ACHN (cell line): ENCODE results near the gene TEX14.
A peak's percentile ranks its signal among the peaks of the same experiment; 100 is the strongest.

Experiments used
- DNase-seq: peaks from one replicate; pipeline ENCODE4 v3.0.0-alpha.2; 2015
- in situ Hi-C: cut with HindIII; loops from 2 replicates; pipeline ENCODE4 v1.10.0; 2017; ENCODE audit warnings: low sequenced_read_pairs, low pct_ligation_motif_present, low pct_unique_long_range_greater_than_20kb

Gene TEX14, protein sequence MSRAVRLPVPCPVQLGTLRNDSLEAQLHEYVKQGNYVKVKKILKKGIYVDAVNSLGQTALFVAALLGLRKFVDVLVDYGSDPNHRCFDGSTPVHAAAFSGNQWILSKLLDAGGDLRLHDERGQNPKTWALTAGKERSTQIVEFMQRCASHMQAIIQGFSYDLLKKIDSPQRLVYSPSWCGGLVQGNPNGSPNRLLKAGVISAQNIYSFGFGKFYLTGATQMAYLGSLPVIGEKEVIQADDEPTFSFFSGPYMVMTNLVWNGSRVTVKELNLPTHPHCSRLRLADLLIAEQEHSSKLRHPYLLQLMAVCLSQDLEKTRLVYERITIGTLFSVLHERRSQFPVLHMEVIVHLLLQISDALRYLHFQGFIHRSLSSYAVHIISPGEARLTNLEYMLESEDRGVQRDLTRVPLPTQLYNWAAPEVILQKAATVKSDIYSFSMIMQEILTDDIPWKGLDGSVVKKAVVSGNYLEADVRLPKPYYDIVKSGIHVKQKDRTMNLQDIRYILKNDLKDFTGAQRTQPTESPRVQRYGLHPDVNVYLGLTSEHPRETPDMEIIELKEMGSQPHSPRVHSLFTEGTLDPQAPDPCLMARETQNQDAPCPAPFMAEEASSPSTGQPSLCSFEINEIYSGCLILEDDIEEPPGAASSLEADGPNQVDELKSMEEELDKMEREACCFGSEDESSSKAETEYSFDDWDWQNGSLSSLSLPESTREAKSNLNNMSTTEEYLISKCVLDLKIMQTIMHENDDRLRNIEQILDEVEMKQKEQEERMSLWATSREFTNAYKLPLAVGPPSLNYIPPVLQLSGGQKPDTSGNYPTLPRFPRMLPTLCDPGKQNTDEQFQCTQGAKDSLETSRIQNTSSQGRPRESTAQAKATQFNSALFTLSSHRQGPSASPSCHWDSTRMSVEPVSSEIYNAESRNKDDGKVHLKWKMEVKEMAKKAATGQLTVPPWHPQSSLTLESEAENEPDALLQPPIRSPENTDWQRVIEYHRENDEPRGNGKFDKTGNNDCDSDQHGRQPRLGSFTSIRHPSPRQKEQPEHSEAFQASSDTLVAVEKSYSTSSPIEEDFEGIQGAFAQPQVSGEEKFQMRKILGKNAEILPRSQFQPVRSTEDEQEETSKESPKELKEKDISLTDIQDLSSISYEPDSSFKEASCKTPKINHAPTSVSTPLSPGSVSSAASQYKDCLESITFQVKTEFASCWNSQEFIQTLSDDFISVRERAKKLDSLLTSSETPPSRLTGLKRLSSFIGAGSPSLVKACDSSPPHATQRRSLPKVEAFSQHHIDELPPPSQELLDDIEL (N-terminal part only)

DNA sequence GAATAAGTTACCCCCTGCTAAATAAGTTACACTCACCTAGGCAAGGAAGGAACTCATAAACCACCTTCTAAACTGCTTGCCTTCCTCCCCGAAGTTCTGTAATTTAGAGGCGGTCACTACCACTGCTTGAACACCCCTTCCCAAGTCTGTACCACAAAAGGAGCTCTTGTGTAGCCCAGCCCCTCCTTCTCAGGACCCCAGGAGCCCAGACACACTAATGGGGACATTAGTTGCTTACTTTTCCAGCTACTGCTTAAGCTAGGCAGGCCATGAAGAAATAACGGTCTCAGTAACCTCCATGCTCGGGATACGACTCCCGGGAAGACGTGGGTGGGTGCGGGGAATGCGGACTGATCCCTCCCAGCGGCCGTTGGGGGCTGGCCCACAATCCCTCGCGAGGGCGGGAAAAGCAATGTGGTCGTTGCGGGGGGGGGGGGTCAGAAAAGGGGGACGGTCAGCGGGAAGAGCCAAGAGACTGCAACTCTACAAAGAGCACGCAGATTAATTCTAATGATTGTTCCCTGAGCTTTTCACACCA lies at the start of gene TEX14:
Gene TEX14 (minus strand): TSS at position 345 of the 538 bp plus-strand sequence. CDS start 40,044 bp downstream, outside the sequence.
- in situ Hi-C loops = no loop called here
- no peak for DNase-seq

DNA sequence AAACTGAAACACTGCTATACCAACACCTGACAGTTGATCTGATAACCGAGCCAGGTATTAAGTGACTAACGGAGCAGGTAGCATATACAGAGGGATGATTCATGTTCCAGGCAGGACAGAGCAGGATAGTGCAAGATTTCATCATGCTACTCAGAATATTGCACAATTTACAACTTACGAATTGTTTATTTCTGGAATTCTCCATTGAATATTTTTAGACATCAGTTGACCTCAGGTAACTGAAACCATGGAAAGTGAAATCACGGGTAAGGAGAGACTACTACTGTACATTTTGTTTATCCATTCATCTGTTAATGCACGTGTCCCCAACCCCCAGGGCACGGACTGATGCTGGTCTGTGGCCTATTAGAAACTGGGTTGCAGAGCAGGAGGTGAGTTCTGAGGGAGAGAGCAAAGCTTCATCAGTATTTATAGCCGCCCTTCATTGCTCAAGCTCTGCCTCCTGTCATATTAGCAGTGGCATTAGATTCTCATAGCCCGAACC lies 49.3 kb upstream of the TEX14 start:
- in situ Hi-C loops = no loop called here
- no peak for DNase-seq

DNA sequence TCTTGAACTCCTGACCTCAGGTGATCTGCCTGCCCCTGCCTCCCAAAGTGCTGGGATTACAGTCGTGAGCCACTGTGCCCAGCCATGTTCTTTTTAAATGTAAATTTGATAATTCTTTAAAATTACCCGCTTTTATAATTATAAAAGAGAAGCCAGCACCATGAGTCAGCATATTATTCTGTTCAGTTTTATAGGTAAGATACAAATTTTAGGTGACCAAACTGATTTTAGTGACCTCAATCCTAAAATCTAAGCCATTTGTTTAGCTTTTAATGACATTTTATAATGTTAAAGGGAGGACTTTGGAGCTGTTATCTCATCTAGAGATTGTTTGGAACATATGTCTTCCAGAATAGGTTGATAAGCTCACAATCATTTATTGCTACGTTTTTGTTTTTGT lies 43.0 kb upstream of the TEX14 start:
- no peak for DNase-seq

DNA sequence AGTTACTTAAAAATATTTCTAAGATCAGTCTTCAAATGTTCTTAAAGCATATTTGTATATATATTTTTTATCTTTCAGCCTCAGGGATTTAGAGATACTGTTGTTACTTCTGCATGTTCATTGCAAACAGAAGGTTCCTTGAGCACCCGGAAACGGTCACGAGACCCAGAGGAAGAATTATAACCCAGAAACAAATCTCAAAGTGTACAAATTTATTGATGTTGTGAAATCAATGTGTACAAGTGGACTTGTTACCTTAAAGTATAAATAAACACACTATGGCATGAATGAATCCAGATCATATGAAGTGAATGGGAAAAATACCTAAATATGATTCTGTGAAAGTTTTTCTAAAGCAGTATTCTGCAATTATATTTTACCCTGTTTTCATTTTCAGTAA lies 42.2 kb upstream of the TEX14 start:
- no peak for DNase-seq
- in situ Hi-C loops = no loop called here

More for the DNA sequence above, 43.0 kb upstream of the TEX14 start:
- in situ Hi-C loops = no loop called here

DNA sequence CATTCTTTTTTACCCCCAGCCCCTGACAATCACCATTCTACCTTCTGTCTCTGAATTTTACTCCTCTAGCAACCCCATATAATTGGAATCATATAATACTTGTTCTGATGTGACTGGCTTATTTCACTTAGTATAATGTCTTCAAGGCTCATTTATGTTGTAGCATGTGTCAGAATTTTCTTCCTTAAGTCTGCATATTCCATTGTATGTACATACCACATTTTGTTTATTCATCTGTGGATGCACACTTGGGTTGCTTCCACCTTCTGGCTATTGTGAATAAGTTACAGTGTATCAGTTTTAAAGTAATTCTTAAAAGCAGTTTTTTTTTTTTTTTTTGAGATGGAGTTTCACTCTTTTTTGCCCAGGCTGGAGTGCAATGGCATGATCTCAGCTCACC lies 39.1 kb upstream of the TEX14 start:
- no peak for DNase-seq
- in situ Hi-C loops = no loop called here

DNA sequence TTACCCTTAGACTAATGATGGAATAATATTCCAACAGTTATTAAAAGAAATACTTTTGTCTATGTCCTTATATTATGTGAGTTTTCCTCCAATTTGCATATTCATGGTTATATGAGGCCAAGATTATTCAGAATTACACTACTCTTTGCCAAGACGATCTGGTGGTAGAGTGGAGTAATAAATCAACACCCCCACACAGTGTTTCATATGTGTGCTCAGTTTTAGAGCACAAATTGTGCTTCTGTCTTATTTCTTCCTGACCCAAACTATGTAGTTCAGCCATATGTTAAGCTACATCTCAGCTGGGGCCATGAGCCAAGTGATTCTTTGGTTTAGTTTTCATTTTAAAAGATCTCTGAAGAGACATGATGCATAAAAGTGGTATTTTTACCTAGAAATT lies 37.0 kb upstream of the TEX14 start:
- in situ Hi-C loops = no loop called here
- DNase-seq = no peak

DNA sequence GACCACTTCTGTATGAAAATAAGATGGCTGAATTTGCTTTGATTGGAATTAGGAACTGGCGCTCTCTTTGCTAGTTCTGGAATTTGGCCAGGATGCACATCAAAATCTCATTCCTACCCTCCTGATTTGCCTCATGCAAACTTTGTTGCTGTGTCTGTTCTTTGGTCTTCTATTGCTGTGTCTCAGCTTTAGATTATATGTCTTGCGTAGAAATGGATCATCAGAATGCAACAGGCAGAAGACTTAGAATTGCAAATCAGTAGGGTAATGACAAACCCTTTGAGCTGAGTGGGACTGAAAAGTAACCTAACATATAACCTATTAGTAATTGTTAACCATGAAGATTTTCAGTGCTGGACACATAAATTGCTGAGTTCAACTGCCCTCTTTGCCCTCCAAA lies 30.9 kb upstream of the TEX14 start:
- in situ Hi-C loops = no loop called here
- no peak for DNase-seq

DNA sequence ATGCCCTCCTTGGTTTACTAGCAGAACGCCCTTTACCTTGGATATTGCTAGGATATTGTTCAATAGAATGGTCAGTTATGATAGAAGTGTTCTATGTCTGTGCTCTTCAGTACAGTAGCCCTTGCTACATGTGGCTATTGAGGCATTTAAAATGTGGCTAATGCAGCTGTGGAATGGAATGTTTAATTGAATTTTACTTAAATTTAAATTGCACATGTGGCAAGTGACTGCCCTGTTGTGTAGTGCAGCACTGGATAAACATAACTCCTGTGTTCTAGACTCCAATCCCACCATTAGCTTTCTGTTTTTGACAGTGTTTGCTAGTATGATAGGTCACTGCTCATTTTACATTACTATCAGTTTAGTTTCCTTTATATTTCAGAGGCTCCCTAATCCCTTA lies 30.4 kb upstream of the TEX14 start:
- no peak for DNase-seq
- in situ Hi-C loops = no loop called here

DNA sequence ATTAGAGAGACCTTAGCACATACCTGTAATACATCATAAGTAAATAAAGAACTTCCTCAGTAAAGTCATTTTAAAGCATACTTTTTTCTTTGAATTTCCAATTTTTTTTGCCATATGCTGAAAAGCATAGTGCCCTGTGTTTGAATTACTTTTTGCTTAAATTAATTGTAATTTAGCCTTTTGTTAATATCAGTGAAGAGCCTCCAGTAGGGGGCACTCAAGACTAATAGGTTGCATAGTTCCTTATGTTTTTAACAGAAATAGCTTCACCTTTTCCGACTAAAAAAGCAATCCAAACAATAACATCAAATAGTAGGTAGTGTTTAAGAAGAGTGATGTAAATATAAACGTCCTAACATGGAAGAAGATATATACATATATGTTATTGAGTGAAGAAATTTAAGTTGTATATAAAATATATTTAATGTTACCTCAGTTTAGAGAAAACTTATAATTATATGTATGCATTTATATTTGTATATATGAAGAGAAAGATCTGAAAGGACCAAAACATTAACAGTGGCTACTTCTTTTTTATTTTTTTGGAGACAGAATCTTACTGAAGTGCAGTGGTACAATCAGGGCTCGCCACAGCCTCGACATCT lies 19.2 kb upstream of the TEX14 start:
- in situ Hi-C loops = no loop called here

DNA sequence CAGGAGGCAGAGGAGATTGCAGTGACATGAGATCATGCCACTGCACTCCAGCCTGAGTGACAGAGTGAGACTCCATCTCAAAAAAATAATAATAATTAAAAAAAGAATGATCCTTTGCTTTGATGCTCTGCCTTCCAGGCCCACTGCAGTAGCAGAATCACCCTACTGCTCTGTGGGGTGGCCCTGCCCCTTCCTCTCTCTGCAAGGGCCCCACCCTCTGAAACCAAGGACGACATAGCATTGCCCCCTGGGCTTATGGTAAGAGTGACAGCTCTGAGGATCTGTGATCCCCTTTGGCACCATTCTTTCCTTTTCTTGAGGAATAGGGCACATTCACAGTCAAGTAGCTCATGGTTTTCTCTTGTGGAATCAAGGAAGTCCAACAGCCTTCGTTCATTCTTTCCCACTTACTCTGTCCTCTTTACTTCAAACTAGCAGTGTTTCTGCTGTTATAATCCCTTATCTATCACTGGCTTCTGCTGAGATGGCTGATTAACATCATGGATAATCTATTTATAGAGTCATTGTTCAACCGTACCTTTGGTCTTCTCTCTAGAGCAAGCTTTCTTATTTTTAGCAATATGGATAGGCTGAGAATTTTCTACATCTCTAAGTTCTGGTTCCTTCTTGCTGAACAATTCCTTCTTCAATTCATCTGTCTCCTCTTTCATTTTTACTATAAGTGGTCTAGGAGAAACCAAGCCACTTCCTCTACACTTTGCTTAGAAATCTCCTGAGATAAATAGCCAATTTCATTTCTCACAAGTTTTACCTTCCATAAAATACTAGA lies 14.7 kb upstream of the TEX14 start:
- DNase-seq = no peak
- in situ Hi-C loops = no loop called here

More for the DNA sequence above, 19.2 kb upstream of the TEX14 start:
- DNase-seq = peak; percentile 69

DNA sequence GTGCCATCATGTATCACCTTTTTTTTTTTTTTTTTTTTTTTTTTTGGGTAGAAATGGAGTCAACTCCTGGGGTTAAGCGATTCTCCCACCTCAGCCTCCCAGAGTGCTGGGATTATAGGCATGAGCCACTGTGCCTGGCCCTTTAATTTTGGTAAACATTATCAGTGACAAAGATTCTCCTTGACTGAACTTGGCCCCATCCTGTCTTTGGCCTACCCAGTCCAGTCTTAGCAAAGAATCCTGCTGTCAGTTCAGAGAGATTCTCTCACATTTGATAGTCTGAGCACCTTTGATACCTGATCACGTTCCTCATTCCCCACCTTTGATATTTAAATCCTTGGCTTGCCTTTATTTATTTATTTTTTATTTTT lies 12.1 kb upstream of the TEX14 start:
- no peak for DNase-seq
- in situ Hi-C loops = no loop called here

DNA sequence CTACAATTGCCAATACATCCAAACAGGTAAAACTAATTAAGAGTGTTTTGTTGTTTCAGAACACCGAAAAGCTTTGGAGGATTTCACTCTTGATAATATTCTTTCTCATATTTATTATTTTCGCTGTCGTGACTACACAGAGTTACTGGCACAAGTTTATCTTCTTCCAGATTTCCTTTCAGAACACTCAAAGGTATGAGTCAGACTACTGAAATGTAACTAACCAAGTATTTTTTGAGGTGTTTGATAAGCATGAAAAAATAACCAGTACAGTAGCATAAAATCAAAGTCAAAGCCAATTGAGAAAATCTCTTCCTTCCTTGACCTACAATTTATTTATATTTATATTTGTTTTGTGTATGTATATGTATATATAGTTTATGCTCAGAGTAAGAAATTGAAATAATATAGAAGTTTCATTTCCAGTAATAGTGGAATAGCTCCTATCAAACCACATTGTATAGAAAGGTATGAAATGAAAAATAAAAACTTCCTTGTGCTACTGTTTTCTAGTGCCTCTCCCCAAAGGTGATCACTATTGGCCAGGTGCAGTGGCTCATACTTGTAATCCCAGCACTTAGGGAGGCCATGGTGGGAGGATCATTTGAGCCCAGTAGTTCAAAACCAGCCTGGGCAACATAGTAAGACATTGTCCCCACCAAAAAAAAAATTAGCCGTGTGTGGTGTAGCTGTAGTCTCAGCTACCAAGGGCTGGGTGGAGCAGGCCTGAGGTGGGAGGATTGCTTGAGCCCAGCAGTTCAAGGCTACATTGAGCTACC lies 11.5 kb upstream of the TEX14 start:
- in situ Hi-C loops = no loop called here
- peak; percentile 65 for DNase-seq

DNA sequence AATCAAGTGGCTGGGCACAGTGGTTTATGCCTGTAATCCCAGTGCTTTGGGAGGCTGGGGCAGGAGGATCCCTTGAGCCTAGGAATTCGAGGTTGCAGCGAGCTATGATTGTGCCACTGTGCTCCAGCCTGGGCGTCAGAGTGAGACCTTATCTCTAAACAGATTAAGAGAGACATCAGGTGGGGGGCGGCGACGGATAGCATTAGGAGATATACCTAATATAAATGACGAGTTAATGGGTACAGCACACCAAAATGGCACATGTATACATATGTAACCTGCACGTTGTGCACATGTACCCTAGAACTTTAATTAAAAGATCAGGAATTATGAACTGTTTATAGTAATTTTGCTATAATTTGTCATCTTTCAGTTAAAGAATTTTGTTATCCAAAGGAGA lies 10.9 kb upstream of the TEX14 start:
- in situ Hi-C loops = no loop called here
- DNase-seq = no peak

DNA sequence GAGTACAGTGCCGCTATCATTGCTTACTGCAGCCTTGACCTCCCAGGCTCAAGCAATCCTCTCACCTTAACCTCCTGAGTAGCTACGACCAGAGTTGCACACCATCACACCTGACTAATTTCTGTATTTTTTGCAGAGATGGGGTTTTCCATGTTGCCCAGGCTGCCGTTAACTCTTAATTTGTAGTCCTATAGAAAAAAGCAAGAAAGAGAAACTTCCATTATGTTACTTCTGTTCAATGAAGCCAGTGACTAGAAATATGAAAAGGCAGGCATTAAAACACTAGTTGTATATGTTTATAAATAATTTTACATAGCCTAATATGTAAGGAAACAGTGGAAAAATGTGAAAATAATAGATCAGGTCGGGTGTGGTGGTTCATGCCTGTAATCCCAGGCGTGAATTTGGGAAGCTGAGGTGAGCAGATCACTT lies 10.2 kb upstream of the TEX14 start:
- no peak for DNase-seq
- in situ Hi-C loops = no loop called here

DNA sequence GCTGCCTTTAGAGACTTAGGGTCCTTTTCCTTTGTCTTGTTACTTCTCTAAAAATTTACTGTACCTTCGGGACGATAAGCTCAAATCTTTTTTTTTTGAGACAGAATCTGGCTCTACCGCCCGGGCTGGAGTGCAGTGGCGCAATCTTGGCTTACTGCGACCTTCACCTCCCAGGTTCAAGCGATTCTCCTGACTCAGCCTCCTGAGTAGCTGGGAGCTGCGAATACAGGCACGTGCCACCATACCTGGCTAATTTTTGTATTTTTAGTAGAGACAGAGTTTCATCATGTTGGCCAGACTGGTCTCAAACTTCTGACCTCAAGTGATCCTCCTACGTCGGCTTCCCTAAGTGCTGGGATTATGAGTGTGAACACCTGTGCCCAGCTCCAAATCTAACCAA lies 7.9 kb upstream of the TEX14 start:
- in situ Hi-C loops = no loop called here
- no peak for DNase-seq

DNA sequence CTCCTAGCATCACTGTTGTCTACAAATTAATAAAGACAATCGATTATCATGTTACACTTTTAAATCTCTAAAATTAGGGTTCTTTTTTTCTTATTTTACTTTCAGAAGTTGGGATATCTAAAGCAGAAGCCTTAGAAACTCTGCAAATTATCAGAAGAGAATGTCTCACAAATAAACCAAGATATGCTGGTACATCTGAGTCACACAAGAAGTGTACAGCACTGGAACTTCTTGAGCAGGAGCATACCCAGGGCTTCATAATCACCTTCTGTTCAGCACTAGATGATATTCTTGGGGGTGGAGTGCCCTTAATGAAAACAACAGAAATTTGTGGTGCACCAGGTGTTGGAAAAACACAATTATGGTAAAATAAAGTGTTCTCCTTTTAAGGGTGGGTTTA lies 3.0 kb upstream of the TEX14 start:
- no peak for DNase-seq
- in situ Hi-C loops = no loop called here

DNA sequence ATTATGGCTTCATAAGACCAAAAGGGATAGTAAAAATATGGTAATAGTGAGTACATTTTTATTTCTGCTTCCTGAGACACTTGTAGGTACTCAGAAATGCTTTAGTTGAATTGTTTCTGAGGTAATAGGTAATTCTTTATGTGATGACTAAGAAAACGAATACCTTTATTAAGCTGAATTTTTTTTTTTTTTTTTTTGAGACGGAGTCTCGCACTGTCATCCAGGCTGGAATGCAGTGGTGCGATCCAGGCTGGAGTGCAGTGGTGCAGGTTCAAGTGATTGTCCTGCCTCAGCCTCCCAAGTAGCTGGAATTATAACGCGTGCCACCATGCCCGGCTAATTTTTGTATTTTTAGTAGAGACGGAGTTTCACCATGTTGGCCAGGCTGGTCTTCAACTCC lies 2.5 kb upstream of the TEX14 start:
- DNase-seq = peak; percentile 58
- in situ Hi-C loops = no loop called here
